Stimulated activated CD4-positive, alpha-beta T cell treated with anti-CD3 and anti-CD28 coated beads, Interleukin-1b, Interleukin-23, amount 100 ng/mL, for 4 hours (primary cell): ENCODE measurements around the gene HAL.

Experiments used
- DNase-seq, 2 donors: peaks; one replicate each; pipeline ENCODE4 v3.0.0-alpha.2; 2020; ENCODE audit warnings: low read depth in 2 of 2

HAL gene

GRCh38 chr12:96014943-96015599 is 18.9 kb upstream of the HAL start:
- DNase-seq: no peak

GRCh38 chr12:96007729-96008128 is 11.6 kb upstream of the HAL start:
- DNase-seq: no peak

- no peak for DNase-seq
Measured at GRCh38 chr12:96006727-96007126, 10.6 kb upstream of the HAL start.

- DNase-seq: no peak
Measured at GRCh38 chr12:96000858-96001257, 4.7 kb upstream of the HAL start.

GRCh38 chr12:95999484-95999883 is 3.3 kb upstream of the HAL start:
- no peak for DNase-seq

- peak; percentile 5 to 27 for DNase-seq
Measured at GRCh38 chr12:95998611-95999286, 2.6 kb upstream of the HAL start.

- no peak for DNase-seq
Measured at GRCh38 chr12:95997911-95998510, 1.9 kb upstream of the HAL start.

GRCh38 chr12:95997276-95997675 is 1.1 kb upstream of the HAL start:
- no peak for DNase-seq

- DNase-seq: no peak
Measured at GRCh38 chr12:95995238-95996031, 709 bp downstream of the HAL start.

GRCh38 chr12:95994476-95994875 is 1.7 kb downstream of the HAL start:
- no peak for DNase-seq

- no peak for DNase-seq
Measured at GRCh38 chr12:95993907-95994306, 2.2 kb downstream of the HAL start.

GRCh38 chr12:95990136-95990535 is 6.0 kb downstream of the HAL start:
- DNase-seq: no peak

GRCh38 chr12:95989504-95990123 is 6.5 kb downstream of the HAL start:
- DNase-seq: no peak

- no peak for DNase-seq
Measured at GRCh38 chr12:95988506-95989275, 7.5 kb downstream of the HAL start.

GRCh38 chr12:95986635-95987570 is 9.2 kb downstream of the HAL start:
- DNase-seq: no peak

GRCh38 chr12:95984682-95985081 is 11.5 kb downstream of the HAL start:
- DNase-seq: no peak

- DNase-seq: no peak
Measured at GRCh38 chr12:95982602-95983001, 13.5 kb downstream of the HAL start.

- no peak for DNase-seq
Measured at GRCh38 chr12:95980437-95980836, 15.7 kb downstream of the HAL start.

- no peak for DNase-seq
Measured at GRCh38 chr12:95978774-95979173, 17.4 kb downstream of the HAL start.

- no peak for DNase-seq
Measured at GRCh38 chr12:95978351-95978750, 17.8 kb downstream of the HAL start.
